HepG2 (cell line): ENCODE data around the gene PRKCZ. TPM values are rescaled to one million over a fixed set of nuclear protein-coding genes. Genes with fewer than 3 reads are reported as not detected.

Source experiments
- HMG20B ChIP-seq: conservative IDR thresholded peaks from 2 replicates; pipeline ENCODE4 v1.6.1; 2016; ENCODE audit warnings: missing genetic modification reagents, missing compliant biosample characterization
- MED13 ChIP-seq: sonication (generic); formaldehyde crosslinking; IDR thresholded peaks from 2 replicates; pipeline ENCODE4 v1.5.0; 2020; ENCODE audit warnings: missing genetic modification reagents
- MEF2D ChIP-seq: sonication (generic); formaldehyde crosslinking; IDR thresholded peaks from 2 replicates; pipeline ENCODE4 v1.5.1; 2020; ENCODE audit warnings: mild to moderate bottlenecking, missing genetic modification reagents
- MLLT10 ChIP-seq: sonication (generic); formaldehyde crosslinking; IDR thresholded peaks from 2 replicates; pipeline ENCODE4 v1.4.0; 2020; ENCODE audit warnings: missing genetic modification reagents
- NKX3-1 ChIP-seq: sonication (generic); formaldehyde crosslinking; IDR thresholded peaks from 2 replicates; pipeline ENCODE4 v1.5.0; 2020; ENCODE audit warnings: missing genetic modification reagents
- PBX3 ChIP-seq: sonication (generic); formaldehyde crosslinking; IDR thresholded peaks from 2 replicates; pipeline ENCODE4 v1.8.1; 2023; ENCODE audit warnings: missing genetic modification reagents, inconsistent platforms, borderline replicate concordance
- SMYD3 ChIP-seq: sonication (generic); formaldehyde crosslinking; IDR thresholded peaks from 2 replicates; pipeline ENCODE4 v1.8.1; 2023; ENCODE audit warnings: mild to moderate bottlenecking, missing genetic modification reagents
- SPEN ChIP-seq: sonication (generic); formaldehyde crosslinking; IDR thresholded peaks from 2 replicates; pipeline ENCODE4 v1.5.1; 2020; ENCODE audit warnings: low read depth, mild to moderate bottlenecking, missing genetic modification reagents
- TEAD3 ChIP-seq: optimal IDR thresholded peaks from 2 replicates; pipeline ENCODE3; 2016; ENCODE audit warnings: borderline replicate concordance
- THAP11 ChIP-seq: IDR thresholded peaks from 2 replicates; pipeline ENCODE4 v1.6.1; 2016; ENCODE audit warnings: missing biosample characterization, missing genetic modification reagents
- ZIK1 ChIP-seq: sonication (generic); formaldehyde crosslinking; IDR thresholded peaks from 2 replicates; pipeline ENCODE4 v1.5.0; 2020; ENCODE audit warnings: mild to moderate bottlenecking, low read depth, missing genetic modification reagents, borderline replicate concordance
- ZNF235 ChIP-seq: sonication (generic); formaldehyde crosslinking; IDR thresholded peaks from 2 replicates; pipeline ENCODE4 v1.8.1; 2023; ENCODE audit warnings: mild to moderate bottlenecking, missing genetic modification reagents, borderline replicate concordance
- ZNF24 ChIP-seq: fragments of 450-650 bp; IDR thresholded peaks from 2 replicates; pipeline ENCODE4 v1.6.1; 2017; ENCODE audit warnings: antibody characterized with exemption, mild to moderate bottlenecking
- ZNF264 ChIP-seq: sonication (generic); formaldehyde crosslinking; IDR thresholded peaks from 2 replicates; pipeline ENCODE4 v1.4.0; 2020; ENCODE audit warnings: missing genetic modification reagents
- ZNF362 ChIP-seq: sonication (generic); formaldehyde crosslinking; IDR thresholded peaks from 2 replicates; pipeline ENCODE4 v1.4.0; 2020; ENCODE audit warnings: missing genetic modification reagents, mild to moderate bottlenecking, borderline replicate concordance
- ZNF414 ChIP-seq: sonication (generic); formaldehyde crosslinking; IDR thresholded peaks from 2 replicates; pipeline ENCODE4 v1.5.0; 2020; ENCODE audit warnings: missing genetic modification reagents
- ZNF44 ChIP-seq: sonication (generic); formaldehyde crosslinking; IDR thresholded peaks from 2 replicates; pipeline ENCODE4 v1.5.1; 2020; ENCODE audit warnings: mild to moderate bottlenecking, missing genetic modification reagents
- ZNF770 ChIP-seq: sonication (generic); formaldehyde crosslinking; IDR thresholded peaks from 2 replicates; pipeline ENCODE4 v1.5.0; 2020; ENCODE audit warnings: mild to moderate bottlenecking, missing genetic modification reagents
- ZNF782 ChIP-seq: sonication (generic); formaldehyde crosslinking; IDR thresholded peaks from 2 replicates; pipeline ENCODE4 v1.4.0; 2020; ENCODE audit warnings: missing genetic modification reagents, mild to moderate bottlenecking, borderline replicate concordance
- ZXDC ChIP-seq: sonication (generic); formaldehyde crosslinking; IDR thresholded peaks from 2 replicates; pipeline ENCODE4 v1.5.0; 2020; ENCODE audit warnings: mild to moderate bottlenecking, missing genetic modification reagents
- polyA plus RNA-seq, 8 experiments: library from polyadenylated mRNA; depleted of rRNA in 3 of 8; stranded (reverse) in 7 of 8; unstranded in 1 of 8; fragments of >200 nt; fragmentation: Illumina TruSeq in 4 of 8; extraction: Trizol in 4 of 8; gene quantifications; 2 replicates each; pipeline versions ENCODE4 v1.2.1 to v1.2.3, GENCODE V29; 2011 to 2016; ENCODE audit warnings: low read depth in 4 of 8, missing spikeins in 1 of 8, mixed read lengths in 1 of 8; ENCODE audit not compliant: insufficient read depth in 1 of 8
- total RNA-seq, 5 experiments: library from RNA; depleted of rRNA; stranded (reverse); fragments of >200 nt; fragmentation: Illumina TruSeq; extraction: Trizol; gene quantifications; 2 replicates each; pipeline ENCODE4 v1.2.3, GENCODE V29; 2016; ENCODE audit warnings: low read depth in 1 of 5

The PRKCZ gene
- total and polyA plus RNA-seq, 2 of the 13 experiments (the other 11 are each of a cell fraction or from before 2014, with no cell fraction given) = 34.7 to 85.2 TPM

GRCh38 chr1:2234762-2235113 lies 184.5 kb downstream of the PRKCZ start (continued):
- TF ChIP-seq ZNF362 (CRISPR knock-in tag) = peak; percentile 63
- 0 out of 2 replicates have a peak, but pooled peaks have one; percentile 7 for TF ChIP-seq NKX3-1
- TF ChIP-seq PBX3 = no peak
- TF ChIP-seq ZNF24 = no peak
- TF ChIP-seq ZIK1 = no peak
- no peak for TF ChIP-seq MLLT10
- 0 out of 2 replicates have a peak, but pooled peaks have one; percentile 21 for TF ChIP-seq MEF2D (CRISPR knock-in tag)
- TF ChIP-seq MED13 (CRISPR knock-in tag) = no peak
- TF ChIP-seq ZNF44 (CRISPR knock-in tag) = no peak
- TF ChIP-seq SMYD3 (CRISPR knock-in tag) = no peak
- TF ChIP-seq ZNF414 = 0 out of 2 replicates have a peak, but pooled peaks have one; percentile 9
- no peak for TF ChIP-seq HMG20B (CRISPR knock-in tag)
- no peak for TF ChIP-seq SPEN (CRISPR knock-in tag)
- 0 out of 2 replicates have a peak, but pooled peaks have one; percentile 9 for TF ChIP-seq THAP11
- no peak for TF ChIP-seq TEAD3
- no peak for TF ChIP-seq ZNF782
- TF ChIP-seq ZNF235 = no peak
- TF ChIP-seq ZNF264 = peak; percentile 22; the same call in 1 of the 2 replicates
- TF ChIP-seq ZNF770 = no peak; the same call in 1 of the 2 replicates
- peak; percentile 40; the same call in 1 of the 2 replicates for TF ChIP-seq ZXDC (CRISPR knock-in tag)
